HL-60/S4 (cell line): ENCODE data around the gene VSX1.

Experiments used
- in situ Hi-C: fragments of 300-500 bp; cut with MboI; formaldehyde crosslinking; loops from 2 replicates; pipeline ENCODE4 v1.14.3; 2022; ENCODE audit warnings: low sequenced_read_pairs

The VSX1 gene

GRCh38 chr20:25088267-25088666, 6.3 kb upstream of the VSX1 start:
- in situ Hi-C loops: no loop called here

- in situ Hi-C loops: no loop called here
These were observed 5.4 kb upstream of the VSX1 start for GRCh38 chr20:25087186-25087929.

- in situ Hi-C loops: no loop called here
These were observed 4.0 kb upstream of the VSX1 start for GRCh38 chr20:25085756-25086495.

- in situ Hi-C loops: no loop called here
These were observed 2.8 kb upstream of the VSX1 start for GRCh38 chr20:25084626-25085187.

GRCh38 chr20:25083773-25084625, 2.1 kb upstream of the VSX1 start:
- in situ Hi-C loops: no loop called here

GRCh38 chr20:25083141-25083772, 1.3 kb upstream of the VSX1 start:
- in situ Hi-C loops: no loop called here

- in situ Hi-C loops: no loop called here
These were observed 545 bp upstream of the VSX1 start for GRCh38 chr20:25082498-25082873.

GRCh38 chr20:25081065-25081729, 744 bp downstream of the VSX1 start:
- in situ Hi-C loops: no loop called here

- in situ Hi-C loops: no loop called here
These were observed 2.8 kb downstream of the VSX1 start for GRCh38 chr20:25079171-25079570.

- in situ Hi-C loops: no loop called here
These were observed 3.3 kb downstream of the VSX1 start for GRCh38 chr20:25078662-25079061.

- in situ Hi-C loops: no loop called here
These were observed 4.3 kb downstream of the VSX1 start for GRCh38 chr20:25077610-25078169.

GRCh38 chr20:25076731-25077609, 5.0 kb downstream of the VSX1 start:
- in situ Hi-C loops: no loop called here

- in situ Hi-C loops: no loop called here
These were observed 5.7 kb downstream of the VSX1 start for GRCh38 chr20:25076201-25076600.

GRCh38 chr20:25073544-25073943, 8.4 kb downstream of the VSX1 start:
- in situ Hi-C loops: loop anchor here (25.0 kb wide), 1 partner anchor 161 kb away; no protein-coding TSS in a partner anchor

- in situ Hi-C loops: loop anchor here (25.0 kb wide), 1 partner anchor 160 kb away; no protein-coding TSS in a partner anchor
These were observed 9.6 kb downstream of the VSX1 start for GRCh38 chr20:25072226-25072811.

GRCh38 chr20:25071734-25072133, 10.2 kb downstream of the VSX1 start:
- in situ Hi-C loops: loop anchor here (25.0 kb wide), 1 partner anchor 159 kb away; no protein-coding TSS in a partner anchor

GRCh38 chr20:25070821-25071473, 11.0 kb downstream of the VSX1 start:
- in situ Hi-C loops: loop anchor here (25.0 kb wide), 1 partner anchor 159 kb away; no protein-coding TSS in a partner anchor
